Progenitor cell of endocrine pancreas (in vitro differentiated cells): ENCODE data around the gene DENND4C. TPM values are rescaled to one million over a fixed set of nuclear protein-coding genes. Genes with fewer than 3 reads are reported as not detected.

Experiments
- DNase-seq: peaks from one replicate; pipeline ENCODE4 v3.0.0; 2021; ENCODE audit warnings: low spot score; ENCODE audit not compliant: unreplicated experiment
- H3K27ac Mint-ChIP-seq: 2 replicates; pipeline ENCODE4 v1.8.0; 2021; ENCODE audit warnings: mild to moderate bottlenecking, moderate library complexity, mixed read lengths
- H3K27me3 Mint-ChIP-seq: 2 replicates; pipeline ENCODE4 v1.8.0; 2021; ENCODE audit warnings: mixed read lengths
- H3K36me3 Mint-ChIP-seq: 2 replicates; pipeline ENCODE4 v1.8.0; 2022; ENCODE audit warnings: mixed read lengths; ENCODE audit not compliant: insufficient read depth
- H3K4me1 Mint-ChIP-seq: 2 replicates; pipeline ENCODE4 v1.8.0; 2021; ENCODE audit warnings: low read depth, mixed read lengths
- H3K4me3 Mint-ChIP-seq: 2 replicates; pipeline ENCODE4 v1.8.0; 2021; ENCODE audit warnings: low read depth, mild to moderate bottlenecking, moderate library complexity, mixed read lengths
- H3K9me3 Mint-ChIP-seq: 2 replicates; pipeline ENCODE4 v1.8.0; 2021; ENCODE audit warnings: low read depth, mixed read lengths
- CTCF ChIP-seq: fragments of 200-600 bp; sonication (generic); IDR thresholded peaks from one replicate; pipeline ENCODE4 v1.5.0; 2021; ENCODE audit warnings: antibody characterized with exemption, mild to moderate bottlenecking; ENCODE audit not compliant: unreplicated experiment
- total RNA-seq: library from RNA; stranded (reverse); gene quantifications from 2 replicates; pipeline ENCODE4 v1.2.1, GENCODE V29; 2021

DENND4C gene
- total RNA-seq, 1 donor from 2014 or later, result 60.4 TPM

- DNase-seq, result no peak
- no peak for TF ChIP-seq CTCF
- H3K27me3 Mint-ChIP-seq, result no peaks in the 10 kb centered on the region
- no peaks in the 10 kb centered on the region for H3K9me3 Mint-ChIP-seq
- peaks cover 20% of the 10 kb centered on the region for H3K36me3 Mint-ChIP-seq
- no peak overlapping the region for H3K27ac Mint-ChIP-seq
- no peak overlapping the region for H3K4me3 Mint-ChIP-seq
- no peaks in the 10 kb centered on the region for H3K4me1 Mint-ChIP-seq
These were observed 138.6 kb downstream of the DENND4C start for GRCh38 chr9:19369107-19369506.

- Mint-ChIP-seq H3K27me3 (no peaks in the 10 kb centered on the region), H3K36me3 (peaks cover 27% of the 10 kb centered on the region), H3K9me3 (no peaks in the 10 kb centered on the region), H3K27ac (no peak overlapping the region), H3K4me3 (no peak overlapping the region), H3K4me1 (no peaks in the 10 kb centered on the region)
- no peak for TF ChIP-seq CTCF
- no peak for DNase-seq
These were observed 141.4 kb downstream of the DENND4C start for GRCh38 chr9:19371942-19372341.

GRCh38 chr9:19372567-19372966 lies 142.1 kb downstream of the DENND4C start:
- Mint-ChIP-seq H3K4me3 (no peak overlapping the region), H3K27me3 (no peaks in the 10 kb centered on the region), H3K4me1 (peaks cover 6% of the 10 kb centered on the region), H3K36me3 (peaks cover 33% of the 10 kb centered on the region), H3K27ac (no peak overlapping the region), H3K9me3 (no peaks in the 10 kb centered on the region)
- no peak for DNase-seq
- TF ChIP-seq CTCF, result no peak

- Mint-ChIP-seq H3K36me3 (peaks cover 35% of the 10 kb centered on the region), H3K4me1 (peaks cover 14% of the 10 kb centered on the region), H3K27me3 (no peaks in the 10 kb centered on the region), H3K27ac (no peak overlapping the region), H3K9me3 (no peaks in the 10 kb centered on the region), H3K4me3 (no peak overlapping the region)
- DNase-seq, result no peak
- no peak for TF ChIP-seq CTCF
These were observed 143.0 kb downstream of the DENND4C start for GRCh38 chr9:19373527-19373926.

- no peak for DNase-seq
- Mint-ChIP-seq H3K27ac (peak overlapping the region; percentile 59), H3K4me1 (peaks cover 20% of the 10 kb centered on the region), H3K9me3 (no peaks in the 10 kb centered on the region), H3K4me3 (no peak overlapping the region), H3K27me3 (no peaks in the 10 kb centered on the region), H3K36me3 (peaks cover 42% of the 10 kb centered on the region)
- no peak for TF ChIP-seq CTCF
These were observed 145.0 kb downstream of the DENND4C start for GRCh38 chr9:19375538-19375937.
